ENCODE measurements around the gene MLPH. TPM values are rescaled to one million over a fixed set of nuclear protein-coding genes. Genes with fewer than 3 reads are reported as not detected.

The MLPH gene
- total and polyA plus RNA-seq, 7 donors: 0.91 to 7.8 (median 2.4) TPM

- DNase-seq (peak; percentile 64 to 84), ATAC-seq (peak; percentile 92 to 97 (median 94))
- TF ChIP-seq CTCF (IDR thresholded peaks at IDR 0.05): peak; percentile 44
- Histone ChIP-seq H3K36me3 (ENCODE audit: insufficient read depth in 1 of 2, low read depth in 1 of 2) (no peaks in the 10 kb centered on the region), H3K4me3 (peak overlapping the region; percentile 54), H3K4me1 (peaks cover 28% of the 10 kb centered on the region), H3K9me3 (no peaks in the 10 kb centered on the region), H3K27me3 (ENCODE audit: insufficient read depth in 3 of 3, low read length in 2 of 3) (no peaks in the 10 kb centered on the region), H3K27ac (peak overlapping the region; percentile 93)
- intact Hi-C loops (cut with DNase I): loop anchor here in 1 of 2 donors (5.0 kb wide), 2 partner anchors 62 to 147 kb away; no protein-coding TSS in a partner anchor
- WGBS, 3 donors: 12 to 28% (median 16%) methylated on average over 16 of the region's 16 CpGs
These were observed 113.3 kb downstream of the MLPH start for GRCh38 chr2:237600205-237600846.

- TF ChIP-seq CTCF (IDR thresholded peaks at IDR 0.05): no peak
- Histone ChIP-seq H3K4me3 (no peak overlapping the region), H3K4me1 (peaks cover 26% of the 10 kb centered on the region), H3K36me3 (ENCODE audit: insufficient read depth in 1 of 2, low read depth in 1 of 2) (no peaks in the 10 kb centered on the region), H3K27ac (peak overlapping the region; percentile 93), H3K27me3 (ENCODE audit: insufficient read depth in 3 of 3, low read length in 2 of 3) (no peaks in the 10 kb centered on the region), H3K9me3 (no peaks in the 10 kb centered on the region)
- intact Hi-C loops (cut with DNase I): loop anchor here in 1 of 2 donors (5.0 kb wide), 2 partner anchors 61 to 146 kb away; no protein-coding TSS in a partner anchor
- no peak for DNase-seq
- 81 to 90% (median 84%) methylated on average over 14 of the region's 14 CpGs for WGBS, 3 donors
- ATAC-seq: no peak
These were observed 114.5 kb downstream of the MLPH start for GRCh38 chr2:237601453-237602116.

GRCh38 chr2:237602409-237602808, 115.4 kb downstream of the MLPH start:
- Histone ChIP-seq H3K9me3 (no peaks in the 10 kb centered on the region), H3K27me3 (ENCODE audit: insufficient read depth in 3 of 3, low read length in 2 of 3) (no peaks in the 10 kb centered on the region), H3K4me3 (no peak overlapping the region), H3K27ac (no peak overlapping the region), H3K4me1 (peaks cover 26% of the 10 kb centered on the region), H3K36me3 (ENCODE audit: insufficient read depth in 1 of 2, low read depth in 1 of 2) (no peaks in the 10 kb centered on the region)
- no peak for TF ChIP-seq CTCF (IDR thresholded peaks at IDR 0.05)
- intact Hi-C loops (cut with DNase I): loop anchor here in 1 of 2 donors (5.0 kb wide), 2 partner anchors 60 to 145 kb away; no protein-coding TSS in a partner anchor
- ATAC-seq (no peak), DNase-seq (no peak)
- WGBS, 3 donors: 91 to 94% (median 92%) methylated on average over 7 of the region's 7 CpGs

GRCh38 chr2:237603049-237603717, 116.1 kb downstream of the MLPH start:
- Histone ChIP-seq H3K4me1 (peaks cover 26% of the 10 kb centered on the region), H3K27ac (peak overlapping the region; percentile 16), H3K4me3 (no peak overlapping the region), H3K27me3 (ENCODE audit: insufficient read depth in 3 of 3, low read length in 2 of 3) (no peaks in the 10 kb centered on the region), H3K9me3 (no peaks in the 10 kb centered on the region), H3K36me3 (ENCODE audit: insufficient read depth in 1 of 2, low read depth in 1 of 2) (no peaks in the 10 kb centered on the region)
- no peak for TF ChIP-seq CTCF (IDR thresholded peaks at IDR 0.05)
- intact Hi-C loops (cut with DNase I): loop anchor here in 1 of 2 donors (5.0 kb wide), 2 partner anchors 59 to 144 kb away; no protein-coding TSS in a partner anchor
- WGBS, 3 donors: 76 to 85% (median 84%) methylated on average over 13 of the region's 13 CpGs
- DNase-seq (no peak), ATAC-seq (no peak)

Measured in psoas muscle (tissue), 8 donors.